Measurements from ENCODE around the gene TMEM221.
"Not testable (repeated sequence)": the region's sequence is repeated elsewhere in the genome, so short reads cannot be mapped to it uniquely, and the experiment has no call there.

Gene TMEM221

DNA sequence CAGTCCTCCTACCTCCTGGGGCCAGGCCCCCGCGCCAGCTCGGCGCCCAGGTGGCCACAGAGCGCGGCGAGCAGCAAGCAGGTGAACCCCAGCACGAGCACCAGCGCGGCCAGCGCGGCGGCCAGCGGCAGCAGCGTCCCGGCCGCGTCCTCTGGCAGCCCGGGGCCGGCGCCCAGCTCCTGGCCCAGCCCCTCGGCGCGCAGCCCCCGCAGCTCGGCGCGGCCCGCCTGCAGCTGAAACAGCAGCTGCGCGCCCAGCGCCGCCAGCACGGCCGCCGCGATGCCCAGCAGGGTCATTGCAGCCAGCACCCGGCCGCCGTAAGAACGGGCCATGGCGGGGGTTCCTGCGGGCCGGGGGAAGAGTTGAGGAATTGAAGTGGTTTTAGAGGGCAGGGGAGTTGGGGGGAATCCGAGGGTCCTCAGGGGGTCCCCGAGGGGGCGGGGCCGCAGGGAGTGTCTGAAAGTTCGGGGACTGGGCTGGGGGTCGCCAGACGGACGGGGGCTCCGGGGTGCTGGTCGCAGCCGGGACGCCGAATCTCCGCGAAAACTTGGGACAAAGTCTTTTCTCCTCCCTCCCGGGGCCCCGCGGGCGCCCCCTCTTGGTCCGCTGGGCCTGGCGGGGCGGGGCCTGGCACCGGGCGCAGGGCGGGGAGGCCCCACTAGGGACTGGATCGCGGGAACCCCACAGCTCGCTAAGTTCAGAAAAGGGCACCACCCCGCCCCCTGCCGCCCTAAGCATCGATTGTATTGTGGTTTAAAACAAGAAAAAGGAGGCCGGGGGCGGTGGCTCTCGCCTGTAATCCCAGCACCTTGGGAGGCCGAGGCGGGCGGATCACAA lies at the start of gene TMEM221:
TSS of gene TMEM221 (minus strand) at position 538 of the 837 bp plus-strand sequence. CDS start at position 332, 206 bp downstream.
- DNase-seq (ENCODE audit: low read depth) = no peak

- DNase-seq (ENCODE audit: low read depth) = no peak
These were observed 48.8 kb upstream of the TMEM221 start for GRCh38 chr19:17497149-17497798.

DNA sequence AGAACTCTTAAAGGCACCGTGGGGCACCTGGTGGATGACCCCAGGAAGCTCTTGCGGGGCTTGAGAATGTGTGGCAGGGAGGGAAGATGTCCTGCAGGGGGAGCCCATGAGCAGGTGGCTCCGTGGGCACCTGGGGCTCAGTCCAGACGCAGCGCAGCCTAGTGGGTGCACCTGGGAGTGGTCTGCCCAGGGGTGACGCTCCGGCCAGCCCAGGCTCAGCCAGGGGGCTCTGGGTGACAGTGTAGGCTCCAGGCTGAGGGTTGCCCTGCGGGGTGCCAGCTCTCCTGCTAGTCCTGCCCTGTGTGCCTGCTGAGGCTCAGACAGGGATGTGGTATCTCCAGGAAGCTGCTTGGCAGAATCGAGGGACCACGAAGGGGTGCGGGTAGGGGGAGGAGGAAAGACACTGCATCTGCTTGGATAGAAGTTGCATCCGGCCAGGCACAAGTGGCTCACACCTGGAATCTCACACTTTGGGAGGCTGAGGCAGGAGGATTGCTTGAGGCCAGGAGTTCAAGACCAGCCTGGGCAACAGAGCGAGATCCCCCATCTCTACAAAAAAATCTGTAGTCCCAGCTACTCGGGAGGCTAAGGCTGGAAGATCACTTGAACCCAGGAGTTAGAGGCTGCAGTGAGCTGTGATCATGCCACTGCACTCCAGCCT lies 48.0 kb upstream of the TMEM221 start:
- DNase-seq (ENCODE audit: low read depth) = peak; percentile 47

GRCh38 chr19:17495639-17496296 lies 47.3 kb upstream of the TMEM221 start:
- no peak for DNase-seq (ENCODE audit: low read depth)

- DNase-seq (ENCODE audit: low read depth) = no peak
These were observed 42.8 kb upstream of the TMEM221 start for GRCh38 chr19:17491287-17491686.

GRCh38 chr19:17490411-17490810 lies 41.9 kb upstream of the TMEM221 start:
- no peak for DNase-seq (ENCODE audit: low read depth)

DNA sequence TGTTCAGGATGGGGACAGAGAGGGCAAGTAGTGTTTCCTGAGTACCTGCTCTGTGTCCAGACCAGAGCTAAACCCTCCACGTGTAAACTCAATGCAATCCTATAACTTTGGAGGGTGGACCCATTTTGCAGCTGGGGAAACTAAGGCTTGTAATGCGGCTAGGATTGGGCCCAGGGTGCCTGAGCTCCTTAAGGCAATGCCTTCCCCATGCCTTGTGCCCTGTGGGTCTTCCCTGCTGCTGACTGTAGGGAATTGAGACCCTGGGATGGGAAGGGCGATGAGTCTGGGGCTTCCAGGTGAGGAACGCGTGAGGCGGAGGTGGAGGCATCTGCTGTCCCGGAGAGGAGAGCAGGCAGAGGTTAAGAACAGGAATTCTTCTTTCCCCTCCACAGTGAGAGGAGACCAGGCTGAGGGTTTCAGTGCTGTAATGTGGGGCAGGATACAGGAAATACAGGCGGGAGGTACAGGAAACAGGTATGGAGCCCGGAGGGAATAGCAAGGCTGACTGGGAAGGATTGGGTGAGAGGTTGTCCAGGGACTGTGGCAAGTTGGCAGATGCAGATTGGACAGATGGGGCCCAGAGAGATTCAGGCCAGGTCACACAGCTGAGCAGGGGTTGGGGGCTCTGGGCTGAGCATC lies 41.0 kb upstream of the TMEM221 start:
- no peak for DNase-seq (ENCODE audit: low read depth)

DNA sequence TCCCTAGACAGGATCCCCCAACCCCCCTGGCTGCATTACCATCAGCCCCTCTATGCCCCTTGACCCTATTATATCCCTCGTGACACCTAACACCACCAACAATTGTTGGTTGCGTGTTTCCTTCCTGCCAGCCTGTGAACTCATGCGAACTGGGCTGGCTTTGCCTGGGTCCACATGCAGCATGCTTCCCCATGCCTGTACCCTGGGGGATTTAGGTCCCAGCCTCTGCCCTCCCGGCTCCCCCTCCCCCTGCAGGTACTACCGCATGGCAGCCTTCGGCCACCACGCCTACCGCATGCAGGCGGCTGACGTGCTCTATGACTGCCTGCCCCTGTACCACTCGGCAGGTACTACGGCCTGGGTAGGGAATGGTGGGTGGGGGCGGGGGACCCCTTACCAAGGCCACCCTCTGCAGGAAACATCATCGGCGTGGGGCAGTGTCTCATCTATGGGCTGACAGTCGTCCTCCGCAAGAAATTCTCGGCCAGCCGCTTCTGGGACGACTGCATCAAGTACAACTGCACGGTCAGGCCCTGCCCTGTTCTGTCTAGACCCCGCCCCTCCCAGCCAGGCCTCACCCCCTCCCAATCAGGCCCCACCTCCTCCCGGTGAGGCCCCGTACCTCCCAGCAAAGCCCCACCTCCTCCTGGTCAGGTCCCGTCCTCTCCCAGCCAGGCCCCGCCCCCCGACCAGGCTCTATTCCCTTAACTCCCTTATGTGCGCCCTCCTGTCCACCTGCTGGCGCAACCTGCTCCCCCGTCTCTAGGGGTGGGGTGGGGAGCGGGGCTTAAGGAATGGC lies 40.3 kb upstream of the TMEM221 start:
- DNase-seq (ENCODE audit: low read depth) = no peak

- no peak for DNase-seq (ENCODE audit: low read depth)
These were observed 39.0 kb upstream of the TMEM221 start for GRCh38 chr19:17487284-17488121.

- no peak for DNase-seq (ENCODE audit: low read depth)
These were observed 38.2 kb upstream of the TMEM221 start for GRCh38 chr19:17486545-17487240.

DNA sequence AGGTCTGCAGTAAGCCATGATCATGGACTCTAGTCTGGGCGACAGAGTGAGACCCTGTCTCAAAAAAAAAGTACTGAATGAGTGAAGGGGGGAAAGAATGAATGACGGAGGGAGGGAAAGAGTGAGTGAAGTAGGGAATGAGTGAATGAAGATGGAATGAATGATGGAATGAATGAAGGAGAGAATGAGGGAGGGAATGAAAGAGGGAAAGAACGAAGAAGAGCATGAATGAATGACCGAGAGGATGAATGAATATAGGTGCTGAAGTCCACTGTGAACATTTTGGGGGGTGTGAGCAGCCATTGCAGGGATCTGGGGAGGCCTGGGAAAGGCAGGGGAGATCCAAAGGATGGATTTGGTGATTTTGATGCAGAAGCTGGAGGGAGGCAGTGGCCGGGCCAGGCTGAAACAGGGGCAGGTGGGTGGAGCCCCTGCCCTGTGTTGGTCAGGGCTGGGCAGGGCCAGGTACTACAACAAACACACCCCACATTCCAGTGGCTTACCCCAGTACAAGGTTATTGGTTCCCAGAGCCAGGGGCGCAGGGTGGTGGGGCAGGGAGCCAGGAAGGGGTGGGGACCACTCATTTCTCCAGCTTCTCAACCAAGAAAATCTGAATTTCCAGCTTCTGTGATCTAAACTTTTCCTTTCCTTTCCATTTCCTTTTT lies 36.2 kb upstream of the TMEM221 start:
- no peak for DNase-seq (ENCODE audit: low read depth)

DNA sequence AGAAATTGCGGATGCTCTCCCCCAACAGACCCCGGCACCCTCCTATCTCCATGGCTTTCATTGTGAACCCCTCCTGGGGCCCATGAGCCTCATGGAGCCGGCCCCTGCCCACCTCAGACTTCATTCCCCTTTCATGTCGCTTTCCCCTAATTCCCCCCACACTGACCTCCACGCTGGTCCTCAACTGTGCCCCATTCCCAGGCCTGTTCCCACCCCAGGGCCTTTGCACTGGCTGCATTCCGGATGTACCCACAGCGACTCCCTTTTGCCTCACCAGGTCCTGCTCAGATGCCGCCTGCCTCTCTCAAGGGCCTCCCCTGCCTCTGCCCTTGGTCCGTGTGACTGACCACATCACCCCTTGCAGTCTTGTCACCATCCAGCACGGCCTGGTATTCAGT lies 35.1 kb upstream of the TMEM221 start:
- DNase-seq (ENCODE audit: low read depth) = no peak

- no peak for DNase-seq (ENCODE audit: low read depth)
These were observed 34.6 kb upstream of the TMEM221 start for GRCh38 chr19:17482877-17483604.

DNA sequence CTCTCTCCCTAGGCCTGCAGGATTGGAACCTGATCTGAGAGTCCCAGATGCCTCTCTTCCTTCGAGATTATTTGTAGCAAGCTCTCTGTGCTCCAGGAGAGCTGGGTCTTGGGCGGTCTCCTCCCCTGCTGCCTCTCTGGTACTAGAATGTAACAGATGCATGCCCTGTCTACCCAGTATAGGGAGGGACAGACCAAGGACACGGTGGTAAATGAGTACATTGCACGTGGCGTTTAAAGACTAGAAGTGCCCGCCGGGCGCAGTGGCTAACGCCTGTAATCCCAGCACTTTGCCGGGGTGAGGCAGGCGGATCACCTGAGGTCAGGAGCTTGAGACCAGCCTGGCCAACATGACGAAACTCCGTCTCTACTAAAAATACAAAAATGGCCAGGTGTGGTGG lies 33.5 kb upstream of the TMEM221 start:
- DNase-seq (ENCODE audit: low read depth) = no peak

GRCh38 chr19:17479325-17479791 lies 30.9 kb upstream of the TMEM221 start:
- DNase-seq (ENCODE audit: low read depth) = no peak

GRCh38 chr19:17475541-17476115 lies 27.2 kb upstream of the TMEM221 start:
- DNase-seq (ENCODE audit: low read depth) = no peak

GRCh38 chr19:17475011-17475540 lies 26.6 kb upstream of the TMEM221 start:
- not testable (repeated sequence) for DNase-seq (ENCODE audit: low read depth)
